RPMI7951 (cell line): Measurements from ENCODE around the gene STRN3. TPM values are rescaled to one million over a fixed set of nuclear protein-coding genes. Genes with fewer than 3 reads are reported as not detected.
"Not testable (repeated sequence)": the region's sequence is repeated elsewhere in the genome, so short reads cannot be mapped to it uniquely, and the experiment has no call there.

ENCODE experiments used
- DNase-seq: peaks from one replicate; pipeline ENCODE4 v3.0.0-alpha.2; 2012; ENCODE audit warnings: low read depth
- total RNA-seq: library from RNA; depleted of rRNA; stranded (reverse); fragments of >200 nt; shearing (Covaris generic); gene quantifications from 2 replicates; pipeline ENCODE4 v1.2.3, GENCODE V29; 2014

Gene STRN3
- total RNA-seq, 1 experiment from 2014 or later, result 28.0 TPM

GRCh38 chr14:31036552-31036951 lies 10.4 kb upstream of the STRN3 start:
- no peak for DNase-seq

- DNase-seq, result no peak
Observed at GRCh38 chr14:31030469-31030868, 4.3 kb upstream of the STRN3 start.

- no peak for DNase-seq
Observed at GRCh38 chr14:31029016-31029970, 3.1 kb upstream of the STRN3 start.

GRCh38 chr14:31027847-31028246 lies 1.7 kb upstream of the STRN3 start:
- no peak for DNase-seq

- DNase-seq, result peak; percentile 96
Observed at GRCh38 chr14:31026450-31027235, 464 bp upstream of the STRN3 start.

GRCh38 chr14:31025367-31026076 lies 657 bp downstream of the STRN3 start, which contains the start of gene AP4S1:
Gene AP4S1, plus strand, starts transcription at chr14:31025649. Its CDS starts 40,548 bp downstream, at chr14:31066197.
- peak; percentile 16 for DNase-seq

- DNase-seq, result peak; percentile 15
Observed at GRCh38 chr14:31024577-31025366, 1.4 kb downstream of the STRN3 start.

DNA sequence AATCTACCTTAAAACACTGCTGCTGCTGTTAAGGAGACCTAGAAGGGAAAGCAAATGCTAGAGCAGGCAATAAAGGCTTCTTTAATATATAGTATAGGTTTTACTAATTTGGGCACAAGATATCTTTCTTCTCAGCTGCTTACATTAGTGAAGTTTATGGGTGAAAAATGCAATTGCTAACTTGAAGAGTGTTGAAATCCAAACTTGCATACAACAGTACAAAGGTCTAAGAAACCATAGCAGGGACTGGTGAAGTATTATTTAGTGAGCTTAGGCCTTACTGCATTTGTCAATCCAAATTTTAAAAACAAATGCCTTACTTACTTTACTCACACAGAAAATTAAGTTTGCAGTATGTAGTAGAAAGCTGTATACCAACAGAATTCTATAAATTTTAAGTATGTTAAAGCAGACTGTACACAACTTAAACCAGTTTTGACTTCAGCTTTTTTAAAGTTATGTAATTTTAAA lies 2.1 kb downstream of the STRN3 start:
- DNase-seq, result no peak

GRCh38 chr14:31022386-31022785 lies 3.8 kb downstream of the STRN3 start:
- DNase-seq, result no peak

DNA sequence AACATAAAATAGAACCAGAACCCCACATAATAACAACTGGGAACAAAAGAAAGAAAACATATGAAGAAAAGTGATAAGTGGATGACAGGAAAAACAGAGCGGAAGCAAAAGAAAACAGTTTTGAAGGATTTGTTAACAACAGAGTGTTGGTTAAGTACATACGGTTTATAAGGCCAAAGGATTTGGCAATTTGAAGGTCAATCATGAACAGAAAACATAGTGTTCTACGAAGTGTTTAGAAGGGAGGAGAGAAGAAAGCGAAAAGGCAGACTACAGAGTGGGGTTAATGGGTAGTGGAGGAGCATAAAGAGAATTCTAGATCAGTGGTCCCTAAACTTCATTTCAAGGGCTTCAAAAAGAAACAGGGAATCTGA lies 4.6 kb downstream of the STRN3 start:
- DNase-seq, result no peak

DNA sequence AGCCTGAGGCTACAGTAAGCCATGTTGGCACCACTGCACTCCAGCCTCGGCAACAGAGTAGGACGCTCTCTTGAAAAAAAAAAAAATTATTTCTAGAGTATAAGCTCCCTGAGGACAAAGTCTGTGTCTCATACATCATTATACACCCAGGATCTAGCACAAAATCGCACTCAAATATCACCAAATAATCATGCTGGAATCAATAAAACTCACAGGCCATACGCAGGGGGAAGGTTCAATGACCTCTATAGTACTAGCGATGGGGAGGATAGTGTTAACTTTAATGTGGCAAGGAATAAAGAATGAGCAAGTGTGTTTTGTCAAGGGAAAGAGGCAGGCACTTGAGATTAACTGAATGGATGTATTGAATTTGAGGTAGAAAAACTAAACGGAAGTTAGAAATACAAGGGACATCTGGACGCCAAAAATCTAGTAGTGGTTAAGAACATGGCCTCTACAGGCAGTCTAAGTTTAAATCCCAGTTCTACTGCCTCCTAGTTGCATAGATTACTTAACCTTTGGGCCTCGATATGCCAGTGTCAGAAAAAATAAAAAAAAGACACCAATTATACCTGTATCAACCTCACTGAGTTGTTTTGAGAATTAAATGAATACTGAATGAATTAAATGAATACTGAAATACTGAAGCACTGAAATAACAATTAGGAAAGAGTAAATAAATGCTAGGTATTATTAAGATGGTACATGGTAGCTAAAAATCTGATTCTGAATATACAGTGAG lies 5.2 kb downstream of the STRN3 start:
- no peak for DNase-seq

DNA sequence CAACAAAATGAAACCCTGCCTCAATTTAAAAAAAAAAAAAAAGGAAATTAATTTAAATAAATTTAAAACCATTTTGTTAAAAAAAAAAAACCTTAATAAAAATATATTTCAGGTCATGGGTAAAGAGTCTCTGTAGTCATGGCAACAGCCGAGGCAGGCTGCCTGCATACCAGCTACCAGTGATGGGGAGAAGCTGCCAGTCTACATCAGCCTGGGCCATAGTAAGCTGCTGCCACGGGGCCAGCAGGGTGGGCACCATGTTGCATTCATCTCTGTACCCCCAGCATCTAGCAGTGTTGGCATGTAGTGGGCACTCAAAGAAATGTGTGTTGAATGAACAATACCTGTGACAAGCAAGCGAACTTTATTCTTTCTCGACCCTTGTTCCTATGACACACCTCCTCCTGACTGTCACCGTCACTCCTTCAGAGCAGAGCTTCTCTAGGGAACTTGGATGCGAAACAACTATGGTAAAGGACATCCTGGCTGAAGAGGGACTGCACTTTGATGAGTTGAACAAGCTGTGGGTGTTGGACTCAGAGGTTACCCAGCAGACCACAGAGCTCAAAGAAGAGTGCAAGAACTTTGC lies 8.0 kb downstream of the STRN3 start:
- no peak for DNase-seq

- no peak for DNase-seq
Observed at GRCh38 chr14:31013841-31014240, 12.3 kb downstream of the STRN3 start.

DNA sequence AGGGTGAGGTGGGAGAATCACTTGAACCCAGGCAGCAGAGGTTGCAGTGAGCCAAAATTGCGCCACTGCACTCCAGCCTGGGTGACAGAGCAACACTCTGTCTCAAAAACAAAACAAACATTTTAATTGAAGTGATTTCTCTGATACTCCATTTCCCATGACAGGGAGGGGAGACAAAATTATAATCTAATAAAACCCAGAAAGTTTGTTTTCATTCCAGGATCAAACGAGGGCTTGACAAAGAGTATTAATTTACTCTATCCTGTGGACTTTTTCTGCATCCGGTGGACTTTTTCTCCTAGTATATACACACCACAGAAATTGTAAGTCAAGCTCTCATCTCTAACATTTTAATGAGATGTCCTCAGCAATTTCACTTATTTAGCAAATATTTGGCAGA lies 15.2 kb downstream of the STRN3 start:
- DNase-seq, result no peak

DNA sequence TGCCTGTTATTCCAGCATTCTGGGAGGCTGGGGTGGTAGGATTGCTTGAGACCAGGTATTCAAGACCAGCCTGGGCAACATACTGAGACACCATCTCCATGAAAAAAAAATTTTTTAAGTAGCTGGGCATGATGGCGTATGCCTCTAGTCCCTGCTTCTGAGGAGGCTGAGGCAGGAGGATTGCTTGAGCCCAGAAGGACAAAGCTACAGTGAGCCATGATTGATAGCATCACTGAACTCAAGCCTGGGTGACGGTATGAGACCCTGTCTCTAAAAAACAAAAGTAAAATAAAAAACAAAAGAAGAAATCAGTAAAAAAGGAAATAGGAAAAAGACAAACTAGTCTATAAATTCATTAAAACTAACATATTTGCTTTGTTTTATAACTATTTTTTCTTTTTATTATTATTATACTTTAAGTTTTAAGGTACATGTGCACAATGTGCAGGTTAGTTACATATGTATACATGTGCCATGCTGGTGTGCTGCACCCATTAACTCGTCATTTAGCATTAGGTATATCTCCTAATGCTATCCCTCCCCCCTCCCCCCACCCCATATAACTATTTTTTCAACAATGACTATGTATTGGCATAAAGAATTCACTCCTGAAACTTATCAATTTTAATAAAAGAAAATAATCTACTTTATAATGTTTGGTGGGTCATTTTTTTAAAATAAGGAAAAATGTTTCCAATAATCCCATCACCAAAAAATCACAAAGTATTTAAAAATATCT lies 16.2 kb downstream of the STRN3 start:
- no peak for DNase-seq

GRCh38 chr14:31006703-31007102 lies 19.5 kb downstream of the STRN3 start:
- no peak for DNase-seq

DNA sequence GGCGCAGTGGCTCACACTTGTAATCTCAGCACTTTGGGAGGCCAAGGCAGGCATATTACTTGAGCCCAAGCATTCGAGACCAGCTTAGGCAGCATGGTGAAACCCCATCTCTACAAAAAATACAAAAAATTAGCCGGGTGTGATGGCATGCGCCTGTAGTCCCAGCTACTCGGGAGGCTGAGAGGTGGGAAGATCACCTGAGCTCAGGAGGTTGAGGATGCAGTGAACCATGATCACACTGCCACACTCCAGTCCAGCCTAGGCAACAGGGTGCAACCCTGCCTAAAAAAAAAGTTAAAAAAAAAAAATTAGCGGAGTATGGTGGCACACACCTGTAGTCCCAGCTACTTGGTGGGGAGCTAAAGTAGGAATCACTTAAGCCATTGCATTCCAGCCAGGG lies 22.2 kb downstream of the STRN3 start:
- not testable (repeated sequence) for DNase-seq

- no peak for DNase-seq
Observed at GRCh38 chr14:31003284-31003683, 22.9 kb downstream of the STRN3 start.

DNA sequence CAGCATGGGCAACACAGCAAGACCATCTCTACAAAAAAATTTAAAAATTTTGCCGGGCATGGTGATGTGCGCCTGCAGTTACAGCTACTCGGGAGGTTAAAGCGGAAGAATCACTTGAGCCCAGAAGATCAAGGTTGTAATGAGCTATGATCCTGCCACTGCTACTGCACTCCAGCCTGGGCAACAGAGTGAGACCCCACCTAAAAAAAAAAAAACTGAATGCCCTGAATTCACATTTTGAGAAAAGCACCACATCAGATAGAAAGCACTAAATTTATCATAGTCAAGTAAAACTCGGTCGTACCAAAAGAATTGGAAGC lies 24.9 kb downstream of the STRN3 start:
- no peak for DNase-seq
